Smooth muscle cell of the brain vasculature (primary cell): ENCODE measurements around the gene FARP1.

Source experiments
- DNase-seq: peaks from one replicate; pipeline ENCODE4 v3.0.0-alpha.2; 2012; ENCODE audit warnings: low read depth, low spot score

The FARP1 gene

DNA sequence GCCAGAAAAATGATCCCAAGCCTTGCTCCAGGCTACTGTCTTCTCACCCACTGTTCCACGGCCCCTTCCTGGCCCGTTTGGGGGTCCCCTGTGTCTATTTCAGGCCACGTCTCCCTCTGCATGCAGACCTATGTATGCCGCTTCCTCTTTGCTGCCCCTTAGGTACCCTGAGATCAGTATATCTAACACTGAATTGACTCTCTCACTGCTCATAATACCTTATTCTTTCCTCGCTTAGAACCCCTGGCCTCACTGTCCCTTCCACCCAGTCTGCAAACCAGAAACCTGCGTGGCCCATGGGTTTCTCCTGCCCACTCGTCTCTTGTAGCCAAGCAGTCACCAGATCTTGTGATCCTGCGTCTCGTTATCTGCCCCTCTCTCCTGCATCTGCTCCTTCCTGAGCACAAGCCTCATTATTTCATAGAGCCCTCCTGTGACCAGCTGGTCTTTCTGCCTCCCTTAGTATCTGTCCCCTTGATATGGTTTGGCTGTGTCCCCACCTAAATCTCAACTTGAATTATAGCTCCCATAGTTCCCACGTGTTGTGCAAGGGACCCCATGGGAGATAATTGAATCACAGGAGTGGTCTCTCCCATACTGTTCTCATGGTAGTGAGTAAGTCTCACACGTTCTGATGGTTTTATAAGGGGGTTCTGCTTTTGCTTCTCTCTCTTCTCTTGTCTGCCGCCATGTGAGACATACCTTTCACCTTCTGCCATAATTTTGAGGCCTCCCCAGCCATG lies 143.1 kb downstream of the FARP1 start:
- DNase-seq = no peak

DNA sequence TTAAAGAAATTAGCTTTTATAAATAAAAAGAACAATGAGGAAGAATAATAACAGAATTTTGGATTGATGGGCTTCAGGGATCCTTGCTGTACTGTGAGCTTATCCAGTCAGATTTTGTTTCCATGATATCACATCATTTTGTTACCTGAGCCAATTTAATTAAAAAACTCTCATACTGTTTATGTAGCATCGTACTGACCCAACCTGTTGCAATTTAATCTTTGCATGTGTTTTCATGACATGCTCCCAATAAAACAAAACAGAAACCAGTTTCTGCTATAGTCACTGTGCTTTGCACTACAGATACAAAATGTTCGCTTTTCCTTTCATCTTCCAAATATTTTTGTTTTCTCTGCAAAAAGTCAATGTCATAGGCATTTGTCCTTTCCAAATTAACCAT lies 143.9 kb downstream of the FARP1 start:
- no peak for DNase-seq

DNA sequence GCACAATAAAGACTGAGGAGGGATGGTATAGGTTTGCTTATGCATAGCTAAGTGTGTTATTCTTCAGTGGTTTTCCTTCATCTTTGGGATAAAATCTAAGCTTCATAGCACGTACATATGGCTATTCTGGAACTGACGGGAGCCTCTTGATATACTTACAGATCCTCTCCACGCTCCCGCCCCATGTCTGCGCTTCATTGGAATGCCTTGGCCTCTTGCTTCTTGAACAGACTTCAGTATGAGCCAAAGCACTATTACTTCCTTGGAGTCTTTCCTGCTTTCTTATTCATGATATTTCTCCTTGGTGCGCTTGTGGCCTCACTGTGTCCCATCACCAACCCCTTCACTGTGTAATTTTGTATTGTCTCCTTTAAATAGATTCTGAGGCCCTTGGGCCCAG lies 145.3 kb downstream of the FARP1 start:
- DNase-seq = no peak

DNA sequence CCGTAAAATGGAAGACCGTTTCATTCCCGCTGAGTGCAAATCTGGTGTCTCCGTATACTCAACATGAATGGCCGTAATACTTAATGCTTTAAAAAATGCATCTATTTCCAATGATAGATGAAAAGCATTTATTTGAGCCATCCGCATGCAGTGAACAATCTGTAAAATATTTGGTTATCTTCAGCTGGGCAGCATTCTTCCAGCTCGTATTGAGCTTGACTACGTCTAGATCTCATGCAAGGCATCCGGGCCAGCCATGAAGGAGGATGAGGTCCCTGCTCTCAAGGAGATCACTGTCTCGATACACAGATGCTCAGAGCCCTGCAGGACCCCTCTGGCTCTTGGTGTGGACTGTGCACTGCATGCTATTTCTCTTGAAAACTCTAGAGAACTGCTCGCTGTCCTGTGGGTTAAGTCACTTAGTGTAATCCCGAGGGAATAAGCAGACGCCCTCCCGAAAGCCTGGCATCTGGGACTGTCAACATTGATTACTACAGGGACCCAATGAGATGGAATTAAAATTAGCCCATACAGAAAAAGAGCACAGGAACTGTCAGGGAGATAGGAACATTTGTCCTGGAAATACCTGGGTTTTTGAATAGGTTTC lies 146.5 kb downstream of the FARP1 start:
- DNase-seq = no peak

DNA sequence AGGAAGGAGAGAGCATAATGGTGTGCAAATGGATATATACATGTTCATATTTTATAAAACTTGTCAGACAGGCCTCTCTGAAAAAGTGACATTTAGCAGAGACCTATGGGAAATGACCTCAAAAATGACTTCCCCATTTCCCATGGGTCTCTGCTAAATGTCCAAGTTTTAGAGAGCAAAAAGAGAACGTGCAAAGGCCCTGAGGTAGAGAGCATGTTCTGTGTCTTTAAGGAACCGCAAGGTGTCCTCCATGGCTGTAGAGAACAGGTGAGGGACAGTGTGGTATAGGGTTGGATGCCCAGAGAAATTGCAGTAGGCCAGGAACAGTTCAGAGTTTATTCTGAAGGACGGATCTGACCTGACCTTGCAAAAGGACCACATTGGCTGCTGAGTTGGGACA lies 147.4 kb downstream of the FARP1 start:
- no peak for DNase-seq

DNA sequence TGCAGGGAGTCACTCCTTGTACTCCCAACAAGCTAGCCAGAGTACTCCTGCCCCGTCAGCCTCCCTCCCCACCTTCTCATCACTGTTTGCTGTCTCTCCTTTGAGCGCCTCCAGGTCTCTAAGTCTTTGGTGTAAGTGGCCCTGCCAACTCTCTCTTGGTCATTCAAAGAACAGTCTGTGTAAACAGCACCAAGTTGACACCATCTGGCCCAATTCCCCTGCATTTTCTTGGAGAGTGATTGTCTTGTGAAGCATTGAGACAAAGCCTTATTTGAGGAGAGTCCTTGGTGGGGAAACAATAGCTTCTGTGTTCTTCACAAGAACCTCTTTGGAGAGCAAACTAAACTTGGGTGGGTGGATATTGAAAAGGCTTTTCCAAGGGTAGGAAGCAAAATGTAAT lies 148.8 kb downstream of the FARP1 start:
- DNase-seq = no peak

DNA sequence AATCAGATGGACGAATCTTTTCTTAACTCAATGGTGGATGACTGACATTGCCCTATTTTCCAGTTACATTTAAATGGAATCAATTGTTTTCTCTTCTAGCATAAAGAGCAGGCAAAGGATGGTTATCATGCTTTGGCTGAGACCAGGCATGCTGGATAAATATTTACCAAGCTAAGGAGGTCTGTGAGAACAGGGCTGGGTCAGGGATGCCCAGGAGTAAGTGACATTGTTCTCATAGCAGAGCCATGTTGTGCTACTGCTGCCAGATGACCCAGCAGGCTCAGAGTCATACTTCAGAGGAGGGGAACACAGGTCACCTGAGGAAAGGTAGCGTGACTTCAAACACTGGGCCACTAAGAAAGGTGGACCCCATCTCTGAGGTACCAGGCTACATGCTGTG lies 150.2 kb downstream of the FARP1 start:
- no peak for DNase-seq

DNA sequence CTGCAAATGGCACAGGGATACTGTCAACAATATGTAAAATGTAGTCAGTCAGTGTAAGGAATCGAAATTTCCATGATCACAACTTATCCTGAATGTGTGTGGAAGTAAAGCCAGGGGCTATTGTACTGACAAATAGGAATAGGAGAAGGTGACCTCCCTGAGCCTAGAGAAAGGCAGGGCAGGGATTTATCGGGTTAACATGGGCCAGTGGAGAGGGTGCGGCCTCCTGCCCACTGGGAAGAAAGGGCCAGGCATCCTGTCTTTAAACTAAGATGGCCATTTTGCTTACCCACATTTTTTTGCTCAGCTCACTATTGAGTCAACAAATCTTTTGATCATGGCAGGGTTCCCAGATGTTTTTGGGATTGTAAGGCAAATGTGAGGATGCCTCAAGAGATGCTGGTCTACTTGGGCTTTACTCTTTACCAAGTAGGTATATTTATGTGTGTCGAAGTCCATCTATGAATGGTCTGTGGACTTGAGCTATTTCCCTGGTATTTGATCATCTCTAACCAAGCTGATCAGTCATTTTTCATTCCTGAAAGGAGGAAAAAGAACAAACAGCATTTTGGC lies 150.8 kb downstream of the FARP1 start:
- DNase-seq = no peak

DNA sequence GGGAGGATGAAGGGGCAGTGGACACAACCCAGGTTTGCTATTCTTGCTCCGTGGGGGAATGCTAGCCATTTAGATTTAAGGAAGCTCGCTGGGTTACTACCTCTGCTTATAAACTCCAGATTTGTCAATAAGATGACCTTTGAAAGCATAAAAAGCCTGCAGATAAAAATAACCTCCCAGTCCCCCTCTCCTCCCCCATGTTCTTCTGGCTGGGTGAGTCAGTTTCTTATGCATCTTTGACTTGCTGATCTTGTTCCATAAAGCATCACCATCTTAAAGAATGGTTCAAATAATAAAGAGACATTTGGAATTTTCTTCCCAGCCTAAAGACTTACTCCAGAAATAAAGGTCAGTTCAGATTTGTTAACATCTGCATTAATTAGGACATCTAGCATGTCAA lies 152.5 kb downstream of the FARP1 start:
- DNase-seq = no peak

DNA sequence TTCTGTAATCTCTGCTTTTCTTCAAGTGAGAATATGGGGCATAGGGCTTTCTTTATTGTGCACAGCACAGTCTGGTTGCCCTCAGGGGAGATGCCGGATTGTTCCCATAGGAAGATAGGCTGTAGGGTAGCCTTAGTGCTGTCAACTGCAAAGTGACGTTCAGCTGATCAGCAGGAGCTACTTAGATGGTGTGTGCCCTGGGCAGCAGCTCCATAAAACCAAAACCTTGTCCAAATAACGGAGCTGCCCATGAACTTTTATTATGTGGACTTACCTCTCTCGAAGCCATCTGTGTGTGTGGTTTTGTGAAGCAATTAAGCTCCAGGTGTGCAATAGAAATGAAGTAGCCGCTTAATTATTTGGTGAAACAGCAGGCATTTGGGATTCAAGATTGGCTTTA lies 154.2 kb downstream of the FARP1 start:
- no peak for DNase-seq

DNA sequence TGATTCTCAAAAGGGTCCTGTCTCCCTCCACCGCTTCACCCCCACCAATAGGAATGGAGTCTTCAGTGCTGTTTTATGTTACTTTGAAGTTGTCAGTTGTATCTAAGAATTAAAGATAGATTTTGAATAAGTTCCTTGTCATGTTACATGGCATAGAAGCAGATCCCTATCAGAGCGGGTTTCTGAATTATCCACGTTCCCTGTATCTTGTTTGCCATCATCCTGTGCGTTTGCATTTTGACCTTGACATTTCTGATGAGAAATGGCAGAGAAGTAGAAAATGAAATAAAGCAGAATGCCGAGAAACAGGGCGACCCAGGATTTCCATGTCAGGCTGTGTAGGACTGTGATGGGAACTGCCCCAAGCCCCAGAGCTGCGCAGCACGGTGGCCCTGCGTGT lies 154.9 kb downstream of the FARP1 start:
- no peak for DNase-seq

DNA sequence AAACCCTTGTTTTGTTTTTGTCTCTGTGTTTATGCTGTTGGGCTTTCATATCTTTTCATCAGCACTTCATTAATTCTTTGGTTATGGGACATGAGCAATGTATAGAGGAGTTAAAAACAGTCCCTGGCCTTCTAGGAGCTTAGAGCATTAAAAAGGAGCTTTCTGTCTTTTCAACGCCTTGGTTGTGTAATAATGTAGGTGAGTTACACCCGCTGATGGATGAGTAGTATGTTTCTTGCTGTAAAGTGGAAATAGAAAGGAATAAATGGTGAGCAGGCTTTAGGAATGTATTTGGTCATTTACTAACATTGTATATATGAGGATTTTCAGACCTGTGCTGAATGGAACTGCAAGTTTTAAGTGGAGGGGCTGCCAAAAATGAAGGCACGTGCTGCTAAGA lies 155.7 kb downstream of the FARP1 start:
- no peak for DNase-seq

DNA sequence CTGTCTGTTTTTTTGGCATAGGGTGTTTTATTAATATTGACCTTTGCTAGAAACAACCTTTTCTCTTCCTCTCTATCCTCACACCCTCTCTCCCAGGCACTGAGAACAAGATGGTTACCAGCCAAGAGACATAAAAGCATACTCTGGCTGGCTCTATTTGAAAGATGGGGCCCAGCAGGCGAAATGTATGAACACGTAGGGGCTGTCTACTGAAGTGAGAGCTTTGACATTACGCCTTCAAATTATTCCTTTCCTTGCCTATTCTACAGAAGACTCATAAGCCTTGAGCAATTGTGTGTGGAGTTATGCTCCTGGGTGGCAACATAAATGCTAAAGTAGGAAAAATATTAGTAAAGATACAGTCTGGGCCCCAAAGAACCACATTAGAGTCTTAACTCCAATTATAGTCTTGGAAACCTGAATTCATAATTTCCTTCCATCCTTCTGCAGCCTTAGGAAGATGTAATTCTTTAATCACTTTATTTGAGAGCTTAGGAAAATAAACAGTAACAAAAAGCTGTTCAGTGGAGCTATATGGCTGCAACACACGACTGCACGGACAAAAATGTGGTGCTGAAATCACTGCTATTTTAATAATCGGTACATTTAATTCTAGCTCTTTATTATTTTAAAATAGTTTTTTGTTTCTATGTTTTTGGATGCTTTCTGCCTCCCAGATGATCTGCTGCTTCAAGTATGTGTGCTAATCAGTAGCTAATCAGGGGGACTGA lies 156.5 kb downstream of the FARP1 start:
- no peak for DNase-seq

DNA sequence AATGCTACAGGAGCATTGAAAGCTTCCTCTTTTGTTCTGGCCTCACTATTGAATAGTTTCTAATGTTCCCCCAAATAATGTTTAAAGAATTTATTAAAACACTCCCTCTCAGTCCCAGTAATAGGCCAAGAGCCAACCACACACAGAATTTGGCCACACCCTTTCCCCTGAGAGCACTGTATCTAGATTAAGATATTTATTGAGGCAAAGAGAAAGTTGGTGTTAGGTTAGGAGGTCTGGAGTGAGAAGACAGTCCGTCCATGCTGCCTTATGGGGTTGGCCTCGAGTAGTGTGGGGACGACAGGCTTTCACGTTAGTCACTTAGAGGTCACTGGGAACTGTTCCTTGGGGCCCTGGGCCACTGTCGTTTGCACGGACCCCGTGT lies 157.1 kb downstream of the FARP1 start:
- DNase-seq = no peak

DNA sequence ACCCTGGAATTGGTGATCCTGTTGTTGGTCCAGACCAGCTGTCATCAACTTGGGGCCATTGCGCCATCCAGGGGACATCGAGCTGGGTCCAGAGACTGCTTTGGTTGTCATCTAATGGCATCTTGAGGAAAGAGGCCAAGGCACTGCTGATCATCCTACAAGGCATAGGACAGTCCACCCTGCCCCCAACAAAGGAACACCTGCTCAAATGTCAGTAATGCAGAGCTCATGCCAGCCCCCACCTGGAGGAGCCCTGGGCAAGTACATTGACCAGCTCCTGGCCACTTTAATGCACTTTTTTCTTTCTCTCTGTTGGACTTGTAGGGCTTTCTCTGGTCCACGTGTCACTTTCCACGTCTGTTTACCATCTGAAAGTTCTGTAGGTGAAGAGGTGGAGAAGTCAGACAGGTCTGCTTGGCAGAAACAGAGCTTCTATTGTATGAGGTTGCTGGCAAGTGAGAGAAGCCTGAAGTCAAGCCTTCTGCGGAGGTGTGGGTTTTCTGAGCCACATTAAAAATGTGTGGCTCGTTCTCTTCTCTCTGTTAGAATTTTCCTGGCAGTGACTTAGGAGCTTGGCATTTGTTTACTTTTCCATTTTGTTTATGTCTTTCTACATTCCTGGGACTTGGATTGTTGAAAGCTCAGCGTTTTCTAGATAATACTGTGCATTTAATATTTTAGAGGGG lies 158.2 kb downstream of the FARP1 start:
- no peak for DNase-seq

DNA sequence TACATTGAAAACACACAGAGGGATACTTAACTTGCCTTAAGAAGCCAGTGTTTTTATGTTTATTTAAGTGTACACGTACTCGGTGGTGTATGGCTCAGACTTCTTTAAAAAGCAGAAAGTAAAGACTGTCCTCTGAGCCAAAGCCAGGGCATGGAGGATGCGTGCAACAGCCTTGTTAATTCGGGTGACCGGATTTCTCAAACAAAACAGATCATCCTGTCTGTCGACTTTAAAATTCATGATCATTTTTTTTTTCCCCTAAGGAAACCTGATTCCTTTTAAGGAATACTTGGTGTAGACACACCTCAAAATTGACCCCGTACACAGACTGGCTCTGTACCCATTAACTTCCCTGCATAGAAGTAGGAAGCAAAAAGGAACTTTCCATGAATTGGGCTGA lies 158.8 kb downstream of the FARP1 start:
- no peak for DNase-seq

DNA sequence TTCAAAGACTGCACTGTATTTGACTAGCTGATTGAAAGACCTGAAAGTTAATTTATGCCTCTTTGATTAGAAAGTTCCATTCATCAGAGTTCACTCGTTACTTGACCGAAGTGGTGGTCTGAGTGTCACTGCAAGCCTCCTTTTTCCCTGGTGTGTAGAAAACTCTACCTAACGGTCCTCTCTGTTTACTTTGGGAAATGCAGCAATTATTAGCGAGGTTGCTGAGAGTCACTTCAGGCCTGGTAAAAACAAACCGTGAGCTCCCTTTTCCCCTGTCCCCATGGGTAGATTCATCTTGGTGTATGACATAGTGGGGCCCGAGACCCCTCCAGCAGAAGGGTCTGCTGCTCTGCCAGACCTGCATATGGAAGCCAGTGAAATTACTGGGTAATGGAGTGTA lies 161.0 kb downstream of the FARP1 start:
- no peak for DNase-seq

DNA sequence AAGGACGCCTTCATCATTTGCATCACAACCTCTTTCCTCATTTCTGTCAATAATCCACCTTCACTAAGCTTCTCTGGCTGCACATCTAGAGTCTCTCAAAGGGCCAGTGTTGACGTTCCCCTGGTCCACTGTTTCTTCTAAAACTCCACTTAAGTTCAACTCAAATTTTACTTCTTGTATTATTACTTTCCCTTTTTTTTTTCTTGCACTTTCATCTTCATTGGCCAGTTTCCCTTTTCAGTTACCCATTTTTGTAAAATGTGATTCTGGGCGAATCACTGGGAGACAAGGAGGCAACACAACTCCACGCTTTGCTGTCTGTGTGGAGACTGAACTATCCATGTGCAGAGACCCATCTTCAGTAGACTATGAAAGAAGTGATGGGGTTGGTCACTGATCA lies 162.8 kb downstream of the FARP1 start:
- no peak for DNase-seq

DNA sequence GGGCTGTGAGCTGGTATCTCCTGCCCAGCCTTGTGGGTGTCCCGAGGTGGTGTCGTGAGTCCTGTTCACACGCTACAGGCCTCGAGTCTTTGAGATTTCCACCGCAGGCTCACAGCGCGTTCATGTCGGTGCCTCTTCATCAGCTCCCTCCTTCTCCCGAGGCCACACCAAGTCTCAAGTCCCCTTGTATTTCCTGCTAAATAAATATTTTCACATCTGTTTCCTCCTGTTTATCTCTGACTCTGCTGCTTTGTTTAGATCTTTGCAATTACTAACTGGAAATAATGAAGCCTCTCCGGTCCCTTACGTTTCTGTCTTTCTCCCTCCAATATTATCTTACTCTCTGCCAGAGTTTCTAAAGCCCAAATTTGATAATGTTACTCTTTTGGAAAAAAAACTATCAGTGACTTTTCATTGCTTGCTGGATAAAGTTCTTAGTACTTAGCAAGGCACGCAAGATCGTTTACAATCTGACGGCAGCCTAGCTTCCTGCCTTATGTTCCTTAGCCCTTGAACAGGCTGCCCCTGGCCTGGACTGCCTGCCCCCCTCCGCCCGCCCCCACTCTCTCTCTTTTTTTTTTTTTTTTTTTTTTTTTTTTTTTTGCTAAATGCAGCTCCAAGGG lies 164.7 kb downstream of the FARP1 start:
- DNase-seq = no peak

DNA sequence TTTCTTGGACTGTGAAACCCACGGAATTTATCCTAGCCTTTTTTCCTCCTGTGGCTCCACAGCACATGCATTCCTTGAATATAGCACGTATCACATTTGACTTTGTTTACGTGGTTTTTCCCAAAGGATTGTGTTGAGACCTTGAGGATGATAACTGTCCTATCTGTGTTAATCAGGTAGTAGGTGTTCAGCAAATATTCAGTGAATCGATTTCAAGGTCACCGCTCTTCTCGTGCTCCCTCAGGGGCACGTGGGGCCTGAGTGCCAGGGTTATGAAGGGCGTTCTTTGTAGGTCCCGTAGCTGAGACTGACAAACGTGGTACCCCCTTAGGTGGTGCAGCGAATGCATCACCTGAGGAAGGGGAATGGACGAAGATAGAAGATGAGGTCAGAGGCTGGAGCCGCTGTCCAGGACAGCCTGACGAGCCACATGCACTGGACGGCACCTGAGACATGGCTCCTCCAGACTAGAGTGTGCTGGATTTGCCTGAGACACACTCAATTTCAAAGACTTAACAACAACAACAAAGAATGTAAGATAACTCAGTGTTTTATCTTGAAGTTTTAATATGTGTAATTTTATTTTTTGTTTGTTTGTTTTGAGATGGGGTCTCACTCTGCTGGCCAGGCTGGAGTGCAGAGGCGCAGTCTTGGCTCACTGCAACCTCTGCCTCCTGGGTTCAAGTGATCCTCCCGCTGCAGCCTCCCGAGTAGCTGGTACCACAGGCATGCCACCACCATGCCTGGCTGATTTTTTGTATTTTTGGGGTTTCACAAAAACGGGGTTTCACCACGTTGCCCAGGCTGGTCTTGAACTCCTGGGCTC lies 165.4 kb downstream of the FARP1 start:
- DNase-seq = no peak
